CD4-positive, alpha-beta T cell treated with Interferon gamma for 1 hour (primary cell): Measurements from ENCODE around the gene MAGI2.

Source experiments
- DNase-seq: peaks from one replicate; pipeline ENCODE4 v3.0.0-alpha.2; 2020

The MAGI2 gene

DNA sequence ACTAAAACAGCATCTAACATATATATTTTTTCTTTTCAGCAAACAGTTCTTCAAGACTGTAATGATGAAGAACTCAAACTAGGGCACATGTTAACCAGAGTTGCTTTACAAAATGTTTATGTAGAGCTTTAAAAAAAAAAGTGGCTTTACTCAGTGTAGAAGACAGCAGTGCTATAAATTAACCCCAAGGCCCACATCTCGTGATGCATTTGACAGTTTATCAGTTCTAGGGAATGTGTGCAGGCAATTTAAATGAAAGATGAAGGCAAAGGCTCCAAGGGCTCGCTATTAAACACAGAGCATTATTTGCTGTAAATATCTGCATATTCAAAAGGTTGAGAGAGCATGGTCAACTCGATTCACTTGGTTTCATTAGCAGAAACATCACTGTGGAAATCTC lies 558.1 kb downstream of the MAGI2 start:
- no peak for DNase-seq

DNA sequence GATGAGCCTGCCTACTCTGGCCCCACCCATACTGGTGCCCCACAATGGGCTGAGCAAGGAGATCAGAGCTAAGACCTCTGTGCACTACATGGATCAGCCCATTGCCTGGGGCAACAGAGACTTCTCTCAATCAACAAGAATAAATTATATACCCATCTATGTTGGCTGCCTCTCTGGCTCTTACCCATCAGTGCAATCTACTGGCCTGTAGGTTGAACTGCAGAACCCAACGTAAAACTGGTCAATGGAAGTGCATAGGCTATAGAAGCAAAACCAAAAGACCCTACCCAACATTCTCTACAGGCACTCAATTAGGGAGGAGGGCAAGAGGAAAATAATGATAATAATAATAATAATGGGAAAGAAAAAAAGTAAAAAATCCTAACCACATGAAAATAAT lies 574.3 kb downstream of the MAGI2 start:
- DNase-seq, result no peak

DNA sequence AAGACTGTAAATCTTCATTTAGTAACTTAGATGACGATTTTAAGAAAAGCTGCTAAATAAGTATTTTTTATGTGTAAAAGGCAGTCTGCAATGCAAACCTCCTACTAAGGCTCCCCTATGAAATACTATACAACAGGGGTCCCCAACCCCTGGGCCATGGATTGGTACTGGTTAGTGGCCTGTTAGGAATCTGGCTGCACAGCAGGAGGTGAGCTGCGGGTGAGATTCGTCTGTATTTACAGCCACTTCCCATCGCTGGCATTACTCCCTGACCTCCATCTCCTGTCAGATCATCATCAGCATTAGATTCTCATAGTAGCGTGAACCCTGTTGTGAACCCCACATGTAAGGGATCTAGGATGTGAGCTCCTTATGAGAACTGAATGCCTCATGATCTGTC lies 580.4 kb downstream of the MAGI2 start:
- no peak for DNase-seq

DNA sequence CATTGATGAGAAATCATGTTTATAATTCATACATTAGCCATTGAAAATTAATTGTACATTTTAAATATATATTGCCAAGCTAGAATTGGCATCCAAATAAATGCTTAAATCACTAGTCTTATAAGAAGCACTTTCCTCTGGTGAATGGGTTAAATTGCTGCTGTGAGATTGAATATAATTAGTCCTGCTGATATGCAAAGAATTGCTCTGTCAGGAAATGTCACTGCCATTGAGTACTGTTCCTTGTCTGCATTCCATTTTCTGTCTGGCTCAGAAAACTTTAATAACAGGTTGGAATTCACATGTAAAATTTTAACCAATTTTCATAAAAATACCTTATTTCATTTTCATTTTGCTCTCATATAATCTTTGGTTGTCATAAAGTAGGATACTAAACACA lies 589.1 kb downstream of the MAGI2 start:
- DNase-seq, result no peak

DNA sequence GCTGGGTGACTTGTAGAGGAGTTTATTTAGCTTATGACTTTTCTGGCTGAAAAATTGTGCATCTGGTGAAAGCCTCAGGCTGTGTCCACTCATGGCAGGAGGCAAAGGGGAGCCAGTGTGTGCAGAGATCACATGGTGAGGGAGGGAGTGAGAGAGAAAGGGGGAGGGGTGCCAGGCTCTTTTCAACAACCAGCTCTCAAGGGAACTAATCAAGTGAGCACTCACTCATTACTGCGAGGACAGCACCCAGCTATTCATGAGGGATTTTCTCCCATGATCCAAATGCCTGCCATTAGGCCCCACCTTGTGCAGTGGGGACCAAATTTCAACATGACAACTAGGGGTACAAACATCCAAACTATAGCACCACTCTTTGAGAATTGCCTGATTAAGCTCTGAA lies 590.2 kb downstream of the MAGI2 start:
- no peak for DNase-seq

DNA sequence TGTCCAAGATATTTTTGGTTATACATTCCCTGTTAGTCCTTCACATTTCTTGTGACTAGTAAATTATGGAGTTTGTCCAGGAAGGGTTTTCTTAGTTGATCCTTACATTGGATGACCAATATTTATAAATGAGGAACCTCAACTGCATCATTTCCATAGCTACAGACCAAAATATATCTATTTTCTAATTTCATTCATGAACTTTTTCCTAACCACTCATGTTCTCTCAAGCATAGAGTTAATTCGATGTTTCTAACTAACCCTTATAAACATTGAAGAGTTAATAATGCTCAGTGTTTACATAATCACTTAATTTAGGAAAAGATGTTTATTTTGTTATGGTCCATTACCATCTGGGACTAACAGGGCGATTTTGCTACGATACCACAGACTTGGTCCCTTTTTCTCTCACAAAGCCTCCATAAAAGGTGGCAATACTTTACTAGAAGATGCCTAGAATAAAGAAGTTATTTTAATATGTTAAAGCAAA lies 591.0 kb downstream of the MAGI2 start:
- DNase-seq, result no peak

DNA sequence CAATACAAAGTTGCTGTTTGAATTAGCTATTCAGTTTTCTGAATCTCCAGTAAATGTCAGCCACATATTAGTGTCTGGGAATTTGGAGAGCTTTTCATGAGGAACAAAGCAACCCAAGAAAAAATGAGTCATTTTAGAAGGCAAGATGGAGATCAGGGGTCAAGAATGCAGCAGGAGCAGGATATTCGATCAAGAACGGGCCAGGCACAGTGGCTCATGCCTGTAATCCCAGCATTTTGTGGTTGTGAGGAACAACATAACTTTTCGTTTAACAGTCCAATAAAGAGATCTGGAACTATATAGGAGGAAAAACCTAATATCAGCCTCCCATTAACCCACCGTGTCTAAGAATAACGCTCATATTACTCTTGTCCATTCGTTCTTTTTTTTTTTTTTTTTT lies 600.5 kb downstream of the MAGI2 start:
- no peak for DNase-seq

DNA sequence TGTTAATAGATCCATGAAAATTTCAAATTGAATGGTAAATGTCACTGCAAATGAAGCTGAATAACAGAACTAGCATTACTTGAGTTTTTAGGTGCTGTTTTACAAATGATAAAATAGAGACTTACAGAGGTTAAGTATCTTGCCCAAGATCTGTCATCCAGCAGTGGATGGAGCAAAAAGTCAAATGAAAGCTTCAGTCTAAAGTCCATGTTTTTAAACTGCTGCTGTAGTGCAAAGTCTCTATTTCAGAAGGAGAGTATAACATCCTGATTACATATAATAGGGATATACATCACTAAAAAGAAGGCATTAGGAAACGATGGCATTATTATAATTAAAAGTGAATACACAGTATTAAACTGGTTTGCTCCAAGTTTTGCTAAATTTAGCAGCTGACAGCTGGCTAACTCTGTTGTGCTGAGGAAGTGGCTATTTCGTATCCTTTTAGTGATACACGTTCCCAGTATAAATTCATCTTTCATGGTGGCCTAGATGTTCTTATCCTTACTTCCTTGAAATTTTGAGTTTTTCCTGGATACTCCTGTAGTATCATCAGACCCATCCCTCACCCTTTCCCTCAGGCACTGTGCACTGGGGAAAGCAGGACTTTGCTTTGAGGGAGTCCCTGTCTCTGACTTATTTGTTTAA lies 603.2 kb downstream of the MAGI2 start:
- DNase-seq, result no peak

DNA sequence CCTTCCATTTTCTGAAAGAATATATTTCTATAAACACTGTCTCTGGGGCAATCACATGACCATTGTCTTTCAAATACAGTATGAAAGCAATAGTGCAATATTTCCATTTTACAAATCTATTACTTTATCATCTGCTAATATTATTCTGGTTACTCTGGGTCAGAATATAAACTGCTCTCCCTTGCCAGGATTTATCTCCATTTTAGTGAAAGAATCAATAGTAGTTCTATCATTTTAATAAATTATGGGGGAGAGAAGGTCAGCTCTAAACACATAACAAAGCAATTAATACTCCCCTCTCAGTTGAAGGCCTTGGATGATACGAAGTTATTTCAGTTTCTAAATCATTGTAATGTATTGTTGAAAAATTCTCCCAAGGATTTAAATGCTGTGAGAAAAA lies 608.3 kb downstream of the MAGI2 start:
- DNase-seq, result no peak

DNA sequence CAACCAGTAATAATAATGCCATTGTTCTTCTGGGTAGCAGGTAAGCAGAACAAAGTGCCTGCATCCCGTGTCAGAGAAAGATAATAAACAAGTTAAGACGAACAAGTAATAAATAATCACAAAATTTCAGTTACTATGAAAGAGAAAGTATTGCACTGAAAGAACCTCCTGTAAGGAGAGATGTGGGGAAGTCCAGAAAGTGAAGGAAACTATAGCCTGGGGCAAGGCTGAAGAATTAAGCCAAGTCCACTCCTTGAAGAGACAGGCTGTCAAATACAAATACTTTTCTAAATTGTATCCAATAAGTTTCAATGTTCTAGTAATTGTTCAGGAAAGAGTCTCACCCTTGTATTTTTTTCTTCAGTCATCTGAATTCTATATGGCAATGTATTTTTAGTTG lies 611.4 kb downstream of the MAGI2 start:
- no peak for DNase-seq

DNA sequence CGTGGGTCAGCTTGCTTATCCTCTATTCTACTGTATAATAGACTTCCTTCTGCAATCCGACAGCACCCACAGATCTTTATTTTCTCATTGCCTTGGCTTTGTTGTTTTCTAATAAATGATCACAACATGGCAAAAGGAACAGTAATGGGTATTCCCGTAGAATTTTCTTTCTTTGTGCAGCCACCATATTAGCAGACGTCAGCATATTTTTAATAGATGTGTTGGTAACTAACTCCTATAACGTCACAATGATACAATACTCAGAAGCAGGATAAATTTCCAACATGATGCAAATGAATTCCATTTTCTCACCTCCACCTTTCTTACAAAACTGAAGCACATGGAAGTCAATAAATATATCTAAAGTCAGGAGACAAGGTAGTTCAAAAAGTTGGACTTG lies 617.6 kb downstream of the MAGI2 start:
- no peak for DNase-seq

DNA sequence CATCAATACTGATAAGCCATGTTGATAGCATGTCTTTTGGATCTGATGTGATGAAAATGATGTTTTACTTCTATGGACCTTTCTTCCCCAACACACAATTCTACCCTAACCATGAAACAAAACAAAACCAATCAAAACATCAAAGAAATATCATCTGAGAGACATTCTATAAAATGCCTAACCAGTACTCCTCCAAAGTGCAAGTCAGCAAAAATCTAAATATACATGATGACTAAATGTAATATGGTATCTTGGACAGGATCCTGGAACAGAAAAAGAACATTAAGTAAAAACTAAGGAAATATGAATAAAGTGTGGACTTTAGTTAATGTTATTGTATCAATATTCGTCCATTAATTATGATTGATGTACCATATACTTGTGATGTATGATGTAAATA lies 625.1 kb downstream of the MAGI2 start:
- DNase-seq, result no peak

DNA sequence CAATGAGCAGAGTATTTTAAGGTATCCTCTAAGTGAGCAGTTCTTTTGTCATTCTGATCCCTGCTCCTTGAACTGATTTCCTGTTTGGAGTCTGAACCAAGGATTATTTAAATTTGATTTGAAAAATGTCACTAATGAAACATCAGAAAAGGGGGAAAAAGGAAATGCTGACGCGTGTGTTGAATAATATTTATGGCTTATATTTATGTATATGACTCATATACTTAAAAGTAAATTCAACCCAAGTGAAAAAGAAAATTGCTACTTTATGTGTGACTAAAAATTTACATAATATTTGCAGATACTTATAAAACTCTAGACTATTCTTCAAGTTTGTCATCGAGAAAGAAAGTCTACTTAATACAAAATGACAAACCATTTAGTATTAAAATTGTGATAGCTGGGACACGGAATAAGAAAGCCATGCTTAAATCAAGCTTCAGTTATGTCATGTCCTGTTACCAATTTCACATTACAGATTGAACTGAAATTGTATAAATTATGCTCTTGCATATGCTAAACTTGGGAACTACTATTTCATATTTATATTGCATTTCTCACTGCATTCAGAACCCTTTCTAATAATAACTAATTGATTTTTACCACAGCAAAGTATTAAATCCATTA lies 649.9 kb downstream of the MAGI2 start:
- no peak for DNase-seq

DNA sequence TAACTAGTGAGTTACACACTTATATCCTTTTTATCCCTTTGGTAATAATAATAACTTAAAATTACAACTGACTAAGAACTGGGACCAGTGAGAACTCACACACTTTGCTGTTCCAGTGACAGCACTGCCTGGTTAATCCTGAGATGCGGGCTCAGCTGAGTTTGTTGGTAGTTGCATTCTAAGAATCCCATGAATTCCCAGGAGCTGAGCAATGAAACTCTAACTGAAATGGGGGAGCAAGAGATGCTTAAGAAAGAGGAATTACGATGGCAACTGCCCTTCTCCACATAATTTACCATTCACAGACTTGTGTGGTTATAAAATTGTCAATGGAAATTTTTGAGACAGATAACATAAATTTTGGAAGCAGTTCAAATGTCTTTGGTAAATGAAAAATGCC lies 659.4 kb downstream of the MAGI2 start:
- no peak for DNase-seq

DNA sequence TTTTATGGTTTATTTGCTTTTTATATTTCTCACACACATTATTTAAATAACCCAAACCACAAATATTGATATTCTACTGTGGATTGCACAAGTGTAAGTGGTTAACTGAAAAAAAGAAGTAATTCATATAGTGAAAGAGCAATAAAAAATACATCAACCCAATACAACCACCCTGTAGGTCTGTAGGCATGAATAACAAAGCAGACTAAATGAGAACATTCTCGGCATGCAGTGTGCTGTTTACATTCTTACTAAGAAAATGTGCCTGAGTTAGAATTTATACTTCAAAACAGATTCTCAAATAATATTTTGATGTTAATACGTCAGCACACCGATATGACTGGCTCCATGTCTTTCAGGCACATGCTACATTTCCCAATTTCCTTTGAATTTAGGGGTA lies 660.8 kb downstream of the MAGI2 start:
- no peak for DNase-seq

DNA sequence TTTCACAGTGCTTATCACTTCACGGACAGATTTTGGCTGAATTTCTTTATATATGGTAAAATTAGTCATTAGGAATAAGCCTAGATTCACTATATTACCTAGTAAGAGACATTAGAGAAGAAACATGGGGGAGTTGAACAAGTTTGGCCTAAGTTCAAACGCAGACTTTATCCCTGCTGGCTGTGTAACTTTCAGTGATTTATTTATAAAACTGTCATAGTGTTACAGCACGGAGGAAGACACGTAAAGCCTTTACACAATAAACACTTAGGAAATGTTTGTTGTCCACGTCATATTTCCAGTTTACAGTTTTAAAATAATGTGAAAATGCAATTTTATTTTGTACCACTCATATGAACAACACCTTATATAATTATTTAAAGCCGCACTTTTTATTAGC lies 661.5 kb downstream of the MAGI2 start:
- no peak for DNase-seq

DNA sequence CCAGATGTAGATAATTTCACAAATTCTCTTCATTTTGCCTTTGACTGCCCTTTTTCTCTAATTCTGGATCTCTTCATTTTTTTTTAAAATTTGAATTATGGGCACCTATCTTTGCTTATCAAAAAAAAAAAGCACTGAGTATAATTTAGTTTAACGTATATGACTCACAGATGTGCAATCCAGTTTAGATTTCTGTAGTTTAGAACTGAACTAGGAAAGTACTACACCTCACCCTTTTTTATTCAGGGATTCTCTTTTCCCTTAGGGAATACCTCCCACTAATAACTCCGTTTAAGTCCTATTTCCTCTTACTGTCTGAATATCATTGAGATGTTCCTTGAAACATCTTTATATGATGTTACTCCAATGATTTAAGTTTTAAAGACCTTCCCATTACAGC lies 665.0 kb downstream of the MAGI2 start:
- no peak for DNase-seq

DNA sequence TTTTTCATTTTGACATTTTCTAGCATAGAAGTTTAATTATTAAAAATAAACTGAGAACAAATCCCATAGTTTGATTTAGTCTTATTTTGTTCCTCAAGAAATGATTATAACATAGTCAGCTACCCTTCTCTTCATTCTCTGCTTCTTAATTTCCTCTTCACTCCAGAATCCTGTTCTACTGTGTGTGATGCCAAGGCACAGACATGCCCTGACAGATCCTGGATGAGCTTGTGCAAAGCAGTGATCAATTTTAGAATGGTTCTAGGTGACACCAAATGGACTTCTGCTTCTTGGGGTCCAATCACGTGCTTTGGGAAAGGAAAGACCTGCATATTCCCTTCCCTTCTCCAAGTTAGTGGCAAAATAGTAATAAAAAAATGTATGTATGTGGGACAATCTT lies 665.6 kb downstream of the MAGI2 start:
- no peak for DNase-seq

DNA sequence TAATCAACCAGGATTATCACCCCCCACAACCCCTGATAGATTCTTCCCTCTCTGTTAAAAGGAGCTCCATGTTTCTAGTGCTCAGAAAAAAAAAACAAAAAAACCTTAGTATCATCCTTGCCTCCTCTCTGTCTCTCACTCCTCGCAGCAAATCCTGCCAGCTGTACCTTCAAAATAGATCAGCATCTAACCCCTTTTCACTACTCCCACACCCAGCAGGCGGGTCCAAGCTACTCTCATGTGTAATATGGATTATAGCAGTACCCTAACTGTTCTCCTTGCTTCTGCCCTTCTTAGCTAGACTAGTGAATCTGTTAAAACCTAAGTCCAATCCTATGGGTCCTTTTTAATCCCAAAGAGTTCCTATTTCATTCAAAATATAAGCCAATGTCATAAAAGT lies 667.4 kb downstream of the MAGI2 start:
- no peak for DNase-seq

DNA sequence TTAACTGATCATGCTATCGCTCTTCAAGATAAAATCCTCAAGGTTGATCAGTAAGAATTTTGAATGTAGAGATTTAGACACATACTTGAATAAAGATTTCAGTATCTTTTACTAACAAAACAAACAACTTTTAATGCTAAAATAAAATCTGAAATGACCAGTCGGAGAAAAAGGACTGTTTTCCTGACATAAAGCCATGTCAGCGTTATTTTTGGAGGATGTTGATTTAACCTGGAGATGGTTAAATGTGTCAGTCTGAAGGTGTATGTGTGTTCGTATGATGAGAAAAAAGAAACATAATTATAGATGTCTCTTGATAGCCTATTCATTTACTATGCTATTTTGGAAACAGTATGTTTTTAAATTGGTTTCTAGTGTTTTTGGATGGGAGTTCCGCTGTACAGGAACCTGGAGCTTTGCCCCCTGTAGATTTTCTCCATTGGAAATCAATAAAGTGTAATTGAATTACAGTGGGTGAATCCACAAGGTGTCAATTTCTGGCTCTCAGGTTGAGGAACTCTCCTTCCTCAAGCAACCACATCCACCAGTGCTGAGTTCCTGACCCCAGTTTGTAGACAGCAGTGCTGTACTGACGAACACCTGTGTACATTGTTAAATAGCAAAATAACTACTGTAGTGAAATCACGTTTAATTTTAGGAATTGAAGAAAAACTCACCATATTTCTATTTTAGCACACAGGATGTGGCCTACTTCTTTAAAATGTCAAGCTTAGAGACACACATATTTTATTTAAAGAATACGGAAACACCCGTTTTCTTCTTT lies 670.1 kb downstream of the MAGI2 start:
- no peak for DNase-seq

DNA sequence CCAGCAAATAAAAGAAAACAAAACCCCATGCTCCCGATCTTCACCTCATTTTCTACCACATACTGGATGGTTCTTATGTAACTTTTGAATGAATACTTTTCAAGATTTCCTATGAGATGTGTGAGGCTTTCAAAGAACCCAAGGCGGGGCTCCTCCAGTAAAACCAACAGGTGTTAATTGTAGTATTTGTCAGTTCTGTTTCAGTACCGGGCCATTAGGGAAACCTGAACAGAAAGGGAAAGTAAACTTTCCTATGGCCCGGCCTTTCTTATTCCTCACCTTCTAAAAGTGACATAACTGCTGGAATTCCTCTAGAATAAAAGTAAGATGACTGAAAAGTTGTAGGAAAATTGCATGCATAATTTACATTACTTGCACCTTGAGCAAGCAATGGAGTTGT lies 672.9 kb downstream of the MAGI2 start:
- no peak for DNase-seq

DNA sequence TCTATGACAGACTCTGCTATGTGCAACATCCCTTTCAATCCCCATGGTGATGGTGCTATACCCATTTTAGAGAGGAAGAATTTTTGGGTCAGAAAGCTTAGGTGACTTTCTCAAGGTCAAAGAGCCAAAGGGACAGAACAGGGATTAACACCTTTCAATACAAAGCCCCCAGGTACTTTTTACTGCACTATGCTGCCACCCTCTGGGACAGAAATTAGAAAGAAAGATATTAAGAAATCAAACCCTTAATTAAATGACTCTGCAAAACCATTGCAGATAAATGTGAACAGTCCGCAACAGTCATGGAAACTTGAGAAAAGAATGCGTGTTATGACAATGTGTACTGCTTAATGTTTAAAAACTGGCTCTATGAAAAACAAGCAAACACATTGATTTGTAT lies 673.7 kb downstream of the MAGI2 start:
- DNase-seq, result no peak

DNA sequence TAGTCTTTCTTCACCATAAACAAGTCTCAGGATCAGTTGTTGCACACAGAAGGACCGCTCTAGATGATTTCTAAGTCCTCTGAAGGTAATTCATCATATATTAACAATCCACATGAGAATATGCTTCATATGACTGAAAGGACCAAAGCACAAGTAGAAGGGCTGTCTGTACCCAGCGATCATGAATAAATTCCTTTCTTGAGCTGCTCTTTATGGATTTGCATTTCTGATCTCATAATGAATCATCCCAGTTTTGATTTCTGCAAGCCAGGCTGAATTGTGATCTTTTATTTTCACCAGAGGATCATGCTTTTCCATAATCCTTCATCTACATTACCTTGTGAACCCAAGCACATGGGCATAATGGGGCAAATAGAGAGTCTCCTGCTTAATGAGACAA lies 675.6 kb downstream of the MAGI2 start:
- DNase-seq, result no peak
